Measurements from ENCODE around the gene MTFR2. TPM values are rescaled to one million over a fixed set of nuclear protein-coding genes. Genes with fewer than 3 reads are reported as not detected.

The MTFR2 gene
- polyA plus RNA-seq, 1 experiment: 5.5 TPM

- Histone ChIP-seq H3K27me3 (ENCODE audit: control insufficient read depth, insufficient read depth, low read length) (no peaks in the 10 kb centered on the region), H3K4me3 (ENCODE audit: low read depth, low read length) (no peak overlapping the region), H3K36me3 (ENCODE audit: control insufficient read depth, insufficient read depth, low read length) (peaks cover 2% of the 10 kb centered on the region)
- CTCF ChIA-PET: interaction anchor here (0.9 kb wide), 1 partner anchor 43 kb away, joined by 3 read pairs; no protein-coding TSS in a partner anchor
- POLR2A ChIA-PET: no interaction called here
- no peak for DNase-seq (ENCODE audit: low read depth)
- no peak for TF ChIP-seq CTCF (IDR thresholded peaks at IDR 0.05; ENCODE audit: insufficient read depth, low read depth, low read length)
Observed at GRCh38 chr6:136274062-136274461, 24.0 kb upstream of the MTFR2 start.

DNA sequence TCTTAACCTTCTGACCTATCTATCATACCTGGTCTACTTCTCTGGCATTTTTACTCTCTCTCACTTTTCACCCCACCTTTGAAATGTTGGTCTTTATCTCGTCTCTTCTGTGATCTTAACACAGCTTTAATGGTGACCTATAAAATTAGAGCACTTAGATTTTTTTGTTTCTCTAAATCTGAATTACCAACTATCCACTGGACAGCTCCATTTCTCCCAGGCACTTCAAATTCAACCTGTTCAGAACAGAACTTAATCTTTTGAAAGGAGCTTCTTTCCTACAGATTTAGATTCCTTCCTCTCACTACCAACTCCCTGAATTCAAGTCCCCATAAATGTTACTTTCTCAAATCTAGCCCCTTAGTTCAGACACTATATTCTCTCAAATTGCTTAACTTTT, 15.0 kb upstream of the MTFR2 start:
- CTCF ChIA-PET: no interaction called here
- POLR2A ChIA-PET: interaction anchor here (0.7 kb wide), 1 partner anchor 771 kb away, joined by 3 read pairs; no protein-coding TSS in a partner anchor
- DNase-seq (ENCODE audit: low read depth): no peak
- TF ChIP-seq CTCF (IDR thresholded peaks at IDR 0.05; ENCODE audit: insufficient read depth, low read depth, low read length): no peak
- no peaks in the 10 kb centered on the region for H3K27me3 ChIP-seq (ENCODE audit: control insufficient read depth, insufficient read depth, low read length)
- H3K4me3 ChIP-seq (ENCODE audit: low read depth, low read length): no peak overlapping the region
- H3K36me3 ChIP-seq (ENCODE audit: control insufficient read depth, insufficient read depth, low read length): peaks cover 4% of the 10 kb centered on the region

- no peak for TF ChIP-seq CTCF (IDR thresholded peaks at IDR 0.05; ENCODE audit: insufficient read depth, low read depth, low read length)
- H3K36me3 ChIP-seq (ENCODE audit: control insufficient read depth, insufficient read depth, low read length): peaks cover 4% of the 10 kb centered on the region
- no peak for DNase-seq (ENCODE audit: low read depth)
- H3K4me3 ChIP-seq (ENCODE audit: low read depth, low read length): no peak overlapping the region
- CTCF ChIA-PET: interaction anchor here (1.1 to 1.2 kb wide), 2 partner anchors 10 to 54 kb away, joined by 3 read pairs; no protein-coding TSS in a partner anchor
- H3K27me3 ChIP-seq (ENCODE audit: control insufficient read depth, insufficient read depth, low read length): no peaks in the 10 kb centered on the region
- POLR2A ChIA-PET: no interaction called here
Observed at GRCh38 chr6:136262940-136263339, 12.8 kb upstream of the MTFR2 start.

- DNase-seq (ENCODE audit: low read depth): no peak
- Histone ChIP-seq H3K4me3 (ENCODE audit: low read depth, low read length) (no peak overlapping the region), H3K27me3 (ENCODE audit: control insufficient read depth, insufficient read depth, low read length) (no peaks in the 10 kb centered on the region), H3K36me3 (ENCODE audit: control insufficient read depth, insufficient read depth, low read length) (no peaks in the 10 kb centered on the region; the same call in 1 of the 2 replicates)
- ChIA-PET POLR2A (no interaction called here), CTCF (interaction anchor here (1.5 kb wide), 1 partner anchor 29 kb away, joined by 4 read pairs; no protein-coding TSS in a partner anchor)
- no peak for TF ChIP-seq CTCF (IDR thresholded peaks at IDR 0.05; ENCODE audit: insufficient read depth, low read depth, low read length)
Observed at GRCh38 chr6:136254851-136255466, 4.8 kb upstream of the MTFR2 start.

- ChIA-PET CTCF (interaction anchor here (0.6 to 1.5 kb wide), 2 partner anchors 28 to 50 kb away, joined by 3 to 4 read pairs; no protein-coding TSS in a partner anchor), POLR2A (interaction anchor here (0.6 to 0.7 kb wide), 2 partner anchors 35 to 36 kb away, joined by 3 to 5 read pairs; partner anchors contain the start of gene BCLAF1)
- TF ChIP-seq CTCF (IDR thresholded peaks at IDR 0.05; ENCODE audit: insufficient read depth, low read depth, low read length): no peak
- no peak overlapping the region for H3K4me3 ChIP-seq (ENCODE audit: low read depth, low read length)
- DNase-seq (ENCODE audit: low read depth): no peak
- no peaks in the 10 kb centered on the region for H3K27me3 ChIP-seq (ENCODE audit: control insufficient read depth, insufficient read depth, low read length)
- H3K36me3 ChIP-seq (ENCODE audit: control insufficient read depth, insufficient read depth, low read length): no peaks in the 10 kb centered on the region; the same call in 1 of the 2 replicates
Observed at GRCh38 chr6:136253734-136254133, 3.6 kb upstream of the MTFR2 start.

All from BJ (cell line).